Activated CD4-positive, alpha-beta T cell treated with anti-CD3 and anti-CD28 coated beads for 36 hours (primary cell): ENCODE measurements around the gene FRMPD2. TPM values are rescaled to one million over a fixed set of nuclear protein-coding genes. Genes with fewer than 3 reads are reported as not detected.

Experiments
- ATAC-seq: fragments of 200-7000 bp; cut with Tn5 transposase; one replicate; pipeline ENCODE4 v1.10.0; 2021; ENCODE audit warnings: mild to moderate bottlenecking, moderate library complexity
- CTCF ChIA-PET: fragments of 350-600 bp; sonication (Branson Sonifier 250); formaldehyde crosslinking; loops from one replicate; lab custom pipeline; 2021; ENCODE audit warnings: antibody characterized with exemption; lab: Charles Lee
- POLR2A ChIA-PET: fragments of 350-600 bp; sonication (Branson Sonifier 250); formaldehyde crosslinking; loops from one replicate; lab custom pipeline; 2021; ENCODE audit warnings: antibody characterized with exemption, inconsistent platforms; lab: Charles Lee
- DNase-seq: peaks from one replicate; pipeline ENCODE4 v3.0.0-alpha.2; 2020
- H3K27ac Mint-ChIP-seq: one replicate; pipeline ENCODE4 v1.8.0; 2021; ENCODE audit warnings: mixed read lengths
- H3K27me3 Mint-ChIP-seq: one replicate; pipeline ENCODE4 v1.8.0; 2021; ENCODE audit warnings: mixed read lengths
- H3K36me3 Mint-ChIP-seq: one replicate; pipeline ENCODE4 v1.8.0; 2021; ENCODE audit warnings: low read depth, mixed read lengths
- H3K4me1 Mint-ChIP-seq: one replicate; pipeline ENCODE4 v1.8.0; 2021; ENCODE audit warnings: mixed read lengths
- H3K4me3 Mint-ChIP-seq: one replicate; pipeline ENCODE4 v1.8.0; 2021; ENCODE audit warnings: mild to moderate bottlenecking, moderate library complexity, mixed read lengths
- H3K9me3 Mint-ChIP-seq: one replicate; pipeline ENCODE4 v1.8.0; 2021; ENCODE audit warnings: low read depth, mixed read lengths
- intact Hi-C, 2 experiments: fragments of 100-400 bp; cut with DNase I in 1 of 2; cut with micrococcal nuclease in 1 of 2; formaldehyde crosslinking; loops; one replicate each; pipeline versions ENCODE4 v1.14.2 to v1.15.1; 2022 to 2024; cut with DNase I, micrococcal nuclease
- total RNA-seq, 2 experiments: library from RNA; stranded (reverse); gene quantifications; one replicate each; pipeline ENCODE4 v1.2.3, GENCODE V29; 2021

Gene FRMPD2
- total RNA-seq, 2 experiments from 2014 or later = not detected

GRCh38 chr10:48305905-48306264 is 31.4 kb upstream of the FRMPD2 start:
- Mint-ChIP-seq H3K27me3 (no peaks in the 10 kb centered on the region), H3K36me3 (no peaks in the 10 kb centered on the region), H3K4me3 (peak overlapping the region; percentile 43), H3K27ac (peak overlapping the region; percentile 32), H3K9me3 (no peaks in the 10 kb centered on the region), H3K4me1 (peaks cover 30% of the 10 kb centered on the region)
- intact Hi-C loops = loop anchor here (1.0 to 5.0 kb wide), 5 partner anchors 57 to 1233 kb away; partner anchors contain the start of gene ERCC6 (in 2 of the 2)
- ATAC-seq (no peak), DNase-seq (no peak)
- ChIA-PET CTCF (no interaction called here), POLR2A (no interaction called here)

GRCh38 chr10:48302515-48303476 is 28.3 kb upstream of the FRMPD2 start:
- ChIA-PET CTCF (interaction anchor here (0.6 kb wide), 1 partner anchor 60 kb away, joined by 3 read pairs; no protein-coding TSS in a partner anchor), POLR2A (interaction anchor here (0.6 kb wide), 1 partner anchor 879 kb away, joined by 3 read pairs; no protein-coding TSS in a partner anchor)
- Mint-ChIP-seq H3K4me3 (no peak overlapping the region), H3K27ac (no peak overlapping the region), H3K4me1 (peaks cover 9% of the 10 kb centered on the region), H3K9me3 (no peaks in the 10 kb centered on the region), H3K36me3 (no peaks in the 10 kb centered on the region), H3K27me3 (no peaks in the 10 kb centered on the region)
- no peak for DNase-seq
- ATAC-seq = no peak
- intact Hi-C loops = no loop called here

DNA sequence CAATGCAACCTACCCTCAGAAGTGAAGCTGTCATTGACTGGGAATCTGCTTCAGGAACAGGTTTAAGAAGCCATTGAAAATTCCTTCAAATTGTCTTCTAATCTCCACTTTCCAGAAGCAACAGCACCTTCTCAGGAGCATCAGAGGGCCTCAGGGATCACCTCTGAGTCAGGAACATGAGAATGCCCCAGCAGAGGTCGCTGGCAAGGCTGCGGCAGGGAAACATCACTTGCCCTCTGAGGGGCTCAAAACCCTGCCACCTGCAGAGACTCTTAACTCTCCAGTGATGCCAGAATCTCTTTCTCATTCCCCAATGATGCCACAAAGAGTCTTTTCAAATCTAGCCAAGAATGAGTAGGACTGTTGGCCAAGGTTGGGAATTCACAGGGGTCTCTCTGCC is 26.1 kb upstream of the FRMPD2 start:
- DNase-seq (no peak), ATAC-seq (no peak)
- ChIA-PET POLR2A (no interaction called here), CTCF (no interaction called here)
- Mint-ChIP-seq H3K4me3 (no peak overlapping the region), H3K27me3 (no peaks in the 10 kb centered on the region), H3K27ac (no peak overlapping the region), H3K36me3 (no peaks in the 10 kb centered on the region), H3K9me3 (no peaks in the 10 kb centered on the region), H3K4me1 (no peaks in the 10 kb centered on the region)
- intact Hi-C loops = no loop called here

DNA sequence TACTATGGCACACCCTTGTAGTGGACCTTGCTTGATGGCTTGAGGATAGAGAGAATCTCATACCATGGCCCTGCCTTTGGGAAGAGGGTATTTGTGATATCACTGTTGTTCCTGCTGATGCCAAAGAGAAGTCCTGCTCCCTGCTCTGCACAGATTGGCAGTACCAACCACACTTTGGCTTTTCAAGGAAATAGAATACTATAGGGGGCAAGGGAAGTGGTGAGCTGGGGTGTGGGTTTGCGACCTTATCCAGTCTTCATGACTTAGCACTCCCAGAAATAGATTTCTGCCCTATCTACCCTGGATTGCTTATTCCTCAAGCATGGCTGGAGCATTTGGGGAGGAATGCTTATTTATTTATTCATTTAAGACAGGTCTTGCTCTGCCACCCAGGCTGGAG is 25.2 kb upstream of the FRMPD2 start:
- ChIA-PET CTCF (interaction anchor here (1.3 kb wide), 1 partner anchor 10 kb away, joined by 5 read pairs; no protein-coding TSS in a partner anchor), POLR2A (no interaction called here)
- Mint-ChIP-seq H3K36me3 (no peaks in the 10 kb centered on the region), H3K27ac (no peak overlapping the region), H3K9me3 (no peaks in the 10 kb centered on the region), H3K27me3 (no peaks in the 10 kb centered on the region), H3K4me3 (no peak overlapping the region), H3K4me1 (no peaks in the 10 kb centered on the region)
- DNase-seq (no peak), ATAC-seq (no peak)
- intact Hi-C loops = no loop called here

DNA sequence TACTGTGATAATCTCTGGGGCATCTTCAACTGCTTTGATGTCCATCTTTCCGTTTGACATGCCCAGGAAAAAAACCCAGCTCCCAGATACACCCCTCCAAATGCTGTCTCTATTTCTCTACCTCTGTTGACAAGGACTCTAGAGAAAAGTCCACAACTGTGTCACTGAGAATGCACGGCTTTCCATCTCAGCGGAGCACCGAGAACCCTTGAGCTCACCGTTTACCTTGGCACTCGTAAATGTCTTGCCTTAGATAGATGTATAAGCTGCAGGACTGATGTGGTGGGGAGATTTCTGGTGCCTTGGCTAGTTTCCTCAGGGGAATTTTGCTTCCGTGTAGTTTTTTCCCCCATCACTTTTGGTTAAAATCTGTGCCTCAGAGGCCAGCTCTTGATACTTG is 24.6 kb upstream of the FRMPD2 start:
- DNase-seq (no peak), ATAC-seq (no peak)
- Mint-ChIP-seq H3K4me3 (no peak overlapping the region), H3K27me3 (peaks cover under 1% of the 10 kb centered on the region), H3K4me1 (no peaks in the 10 kb centered on the region), H3K27ac (no peak overlapping the region), H3K9me3 (no peaks in the 10 kb centered on the region), H3K36me3 (no peaks in the 10 kb centered on the region)
- CTCF ChIA-PET = interaction anchor here (1.3 kb wide), 1 partner anchor 9 kb away, joined by 5 read pairs; no protein-coding TSS in a partner anchor
- POLR2A ChIA-PET = no interaction called here
- intact Hi-C loops = no loop called here

GRCh38 chr10:48296576-48297098 is 22.1 kb upstream of the FRMPD2 start:
- ATAC-seq (no peak), DNase-seq (no peak)
- intact Hi-C loops = no loop called here
- H3K36me3 Mint-ChIP-seq = no peaks in the 10 kb centered on the region
- no peaks in the 10 kb centered on the region for H3K9me3 Mint-ChIP-seq
- ChIA-PET POLR2A (no interaction called here), CTCF (no interaction called here)
- no peaks in the 10 kb centered on the region for H3K4me1 Mint-ChIP-seq
- H3K27me3 Mint-ChIP-seq = peaks cover 2% of the 10 kb centered on the region
- H3K27ac Mint-ChIP-seq = no peak overlapping the region
- H3K4me3 Mint-ChIP-seq = no peak overlapping the region

DNA sequence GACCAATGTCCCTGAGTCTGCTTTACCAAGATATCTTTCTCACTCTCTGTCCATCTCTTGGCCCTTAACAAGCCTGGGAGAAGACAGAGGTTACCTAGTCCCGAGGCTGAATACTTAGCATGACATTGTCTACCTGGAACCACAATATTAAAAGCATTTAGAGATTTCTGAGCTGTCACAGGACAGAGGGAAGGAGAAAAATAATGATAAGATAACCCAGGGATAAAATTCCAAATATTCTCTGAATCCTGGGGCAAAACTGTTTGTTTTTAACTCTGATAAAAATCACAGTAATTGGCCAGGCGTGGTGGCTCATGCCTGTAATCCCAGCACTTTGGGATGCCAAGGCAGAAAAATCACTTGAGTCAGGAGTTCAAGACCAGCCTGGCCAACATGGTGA is 19.9 kb upstream of the FRMPD2 start:
- peaks cover 6% of the 10 kb centered on the region for H3K4me1 Mint-ChIP-seq
- ATAC-seq (no peak), DNase-seq (no peak)
- H3K27ac Mint-ChIP-seq = no peak overlapping the region
- H3K27me3 Mint-ChIP-seq = peaks cover 2% of the 10 kb centered on the region
- POLR2A ChIA-PET = no interaction called here
- H3K9me3 Mint-ChIP-seq = no peaks in the 10 kb centered on the region
- CTCF ChIA-PET = no interaction called here
- H3K4me3 Mint-ChIP-seq = no peak overlapping the region
- intact Hi-C loops = no loop called here
- no peaks in the 10 kb centered on the region for H3K36me3 Mint-ChIP-seq

DNA sequence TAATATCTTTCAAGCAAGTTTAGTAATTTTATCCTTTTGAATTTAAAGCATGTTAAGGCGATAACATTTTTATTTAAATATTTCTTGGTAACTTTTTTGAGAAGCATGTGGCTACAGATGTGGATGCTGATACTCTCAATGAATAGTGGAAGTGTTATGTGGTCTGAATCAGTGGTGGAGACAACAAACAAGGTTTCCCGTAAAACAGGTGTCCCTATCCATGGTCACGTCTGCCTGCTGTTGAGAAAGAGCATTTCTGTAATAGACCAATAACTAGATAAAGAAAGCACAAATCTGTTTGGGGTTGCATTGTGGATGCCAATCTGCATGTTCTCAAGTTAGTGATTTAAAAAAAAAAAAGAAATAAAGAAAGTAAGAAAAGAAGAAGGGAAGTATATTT is 18.1 kb upstream of the FRMPD2 start:
- H3K27ac Mint-ChIP-seq = no peak overlapping the region
- ATAC-seq (no peak), DNase-seq (no peak)
- H3K36me3 Mint-ChIP-seq = no peaks in the 10 kb centered on the region
- H3K4me3 Mint-ChIP-seq = no peak overlapping the region
- intact Hi-C loops = no loop called here
- H3K27me3 Mint-ChIP-seq = peaks cover 2% of the 10 kb centered on the region
- H3K4me1 Mint-ChIP-seq = peaks cover 11% of the 10 kb centered on the region
- CTCF ChIA-PET = no interaction called here
- H3K9me3 Mint-ChIP-seq = no peaks in the 10 kb centered on the region
- POLR2A ChIA-PET = no interaction called here

GRCh38 chr10:48291190-48291589 is 16.7 kb upstream of the FRMPD2 start:
- Mint-ChIP-seq H3K4me1 (peaks cover 11% of the 10 kb centered on the region), H3K4me3 (no peak overlapping the region), H3K9me3 (no peaks in the 10 kb centered on the region), H3K27me3 (peaks cover 6% of the 10 kb centered on the region), H3K36me3 (no peaks in the 10 kb centered on the region), H3K27ac (no peak overlapping the region)
- DNase-seq (no peak), ATAC-seq (no peak)
- ChIA-PET CTCF (interaction anchor here (1.5 kb wide), 1 partner anchor 21 kb away, joined by 3 read pairs; no protein-coding TSS in a partner anchor), POLR2A (no interaction called here)
- intact Hi-C loops = no loop called here

GRCh38 chr10:48290286-48290685 is 15.8 kb upstream of the FRMPD2 start:
- POLR2A ChIA-PET = no interaction called here
- Mint-ChIP-seq H3K27ac (no peak overlapping the region), H3K4me3 (no peak overlapping the region), H3K9me3 (no peaks in the 10 kb centered on the region), H3K36me3 (no peaks in the 10 kb centered on the region), H3K4me1 (peaks cover 11% of the 10 kb centered on the region), H3K27me3 (peaks cover 12% of the 10 kb centered on the region)
- ATAC-seq (no peak), DNase-seq (no peak)
- CTCF ChIA-PET = interaction anchor here (0.6 to 1.5 kb wide), 12 partner anchors 8 to 906 kb away, joined by 3 to 7 read pairs (median 4); partner anchors contain the start of gene ZNF488
- intact Hi-C loops = no loop called here

GRCh38 chr10:48289501-48290238 is 15.2 kb upstream of the FRMPD2 start:
- Mint-ChIP-seq H3K27ac (no peak overlapping the region), H3K27me3 (peaks cover 18% of the 10 kb centered on the region), H3K4me1 (peaks cover 11% of the 10 kb centered on the region), H3K9me3 (no peaks in the 10 kb centered on the region), H3K36me3 (no peaks in the 10 kb centered on the region), H3K4me3 (no peak overlapping the region)
- peak; percentile 78 for ATAC-seq
- ChIA-PET POLR2A (no interaction called here), CTCF (interaction anchor here (0.6 to 1.5 kb wide), 10 partner anchors 8 to 906 kb away, joined by 3 to 7 read pairs (median 4); partner anchors contain the start of gene ZNF488)
- intact Hi-C loops = loop anchor here (1.0 kb wide), 2 partner anchors 73 to 74 kb away; no protein-coding TSS in a partner anchor
- DNase-seq = peak; percentile 70
